GM18873 (cell line): ENCODE results near the gene CEP97.
"Not testable (repeated sequence)": the region's sequence is repeated elsewhere in the genome, so short reads cannot be mapped to it uniquely, and the experiment has no call there.

Experiments used
- ATAC-seq: cut with Tn5 transposase; IDR thresholded peaks from one replicate; pipeline ENCODE4 v1.9.1; 2021; ENCODE audit warnings: mild to moderate bottlenecking, moderate library complexity, moderate number of reproducible peaks; ENCODE audit not compliant: unreplicated experiment, low FRiP score

The CEP97 gene

GRCh38 chr3:101702726-101703125 is 21.7 kb upstream of the CEP97 start:
- ATAC-seq, result no peak

GRCh38 chr3:101703169-101703568 is 21.2 kb upstream of the CEP97 start:
- ATAC-seq, result no peak

DNA sequence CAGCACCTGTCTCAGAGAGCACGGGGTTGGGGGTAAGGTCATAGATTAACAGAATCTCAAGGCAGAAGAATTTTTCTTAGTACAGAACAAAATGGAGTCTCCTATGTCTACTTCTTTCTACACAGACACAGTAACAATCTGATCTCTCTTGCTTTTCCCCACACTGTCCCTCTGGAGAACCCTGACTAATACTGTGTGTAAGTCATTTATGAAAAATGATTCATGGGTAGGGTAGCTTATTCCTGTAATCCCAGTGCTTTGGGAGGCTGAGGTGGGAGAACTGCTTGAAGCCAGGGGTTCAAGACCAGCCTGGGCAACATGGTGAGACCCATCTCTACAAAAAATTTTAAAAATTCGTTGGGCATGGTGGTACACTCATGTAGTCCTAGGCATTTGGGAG is 19.8 kb upstream of the CEP97 start:
- ATAC-seq, result not testable (repeated sequence)

- no peak for ATAC-seq
These were observed 15.3 kb upstream of the CEP97 start for GRCh38 chr3:101709126-101709525.

DNA sequence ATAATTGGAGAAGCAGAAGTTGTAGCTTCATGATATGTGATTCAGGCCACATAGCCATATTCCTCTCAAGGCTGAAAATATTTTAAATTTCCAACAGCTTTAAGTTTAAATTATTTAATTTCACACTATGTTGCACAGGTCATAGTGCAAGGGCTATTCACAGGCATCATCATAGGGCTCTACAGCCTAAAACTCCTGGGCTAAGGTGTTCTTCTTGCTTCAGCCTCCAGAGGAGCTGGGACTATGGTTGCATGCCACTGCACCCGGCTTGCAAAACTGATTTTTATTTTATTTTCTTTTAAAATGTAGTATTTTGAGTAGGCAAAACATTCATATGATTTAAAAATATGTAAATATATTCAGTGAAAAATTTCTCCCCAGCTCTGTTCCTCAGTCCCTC is 6.0 kb upstream of the CEP97 start:
- no peak for ATAC-seq

GRCh38 chr3:101719604-101720185 is 4.7 kb upstream of the CEP97 start:
- no peak for ATAC-seq

DNA sequence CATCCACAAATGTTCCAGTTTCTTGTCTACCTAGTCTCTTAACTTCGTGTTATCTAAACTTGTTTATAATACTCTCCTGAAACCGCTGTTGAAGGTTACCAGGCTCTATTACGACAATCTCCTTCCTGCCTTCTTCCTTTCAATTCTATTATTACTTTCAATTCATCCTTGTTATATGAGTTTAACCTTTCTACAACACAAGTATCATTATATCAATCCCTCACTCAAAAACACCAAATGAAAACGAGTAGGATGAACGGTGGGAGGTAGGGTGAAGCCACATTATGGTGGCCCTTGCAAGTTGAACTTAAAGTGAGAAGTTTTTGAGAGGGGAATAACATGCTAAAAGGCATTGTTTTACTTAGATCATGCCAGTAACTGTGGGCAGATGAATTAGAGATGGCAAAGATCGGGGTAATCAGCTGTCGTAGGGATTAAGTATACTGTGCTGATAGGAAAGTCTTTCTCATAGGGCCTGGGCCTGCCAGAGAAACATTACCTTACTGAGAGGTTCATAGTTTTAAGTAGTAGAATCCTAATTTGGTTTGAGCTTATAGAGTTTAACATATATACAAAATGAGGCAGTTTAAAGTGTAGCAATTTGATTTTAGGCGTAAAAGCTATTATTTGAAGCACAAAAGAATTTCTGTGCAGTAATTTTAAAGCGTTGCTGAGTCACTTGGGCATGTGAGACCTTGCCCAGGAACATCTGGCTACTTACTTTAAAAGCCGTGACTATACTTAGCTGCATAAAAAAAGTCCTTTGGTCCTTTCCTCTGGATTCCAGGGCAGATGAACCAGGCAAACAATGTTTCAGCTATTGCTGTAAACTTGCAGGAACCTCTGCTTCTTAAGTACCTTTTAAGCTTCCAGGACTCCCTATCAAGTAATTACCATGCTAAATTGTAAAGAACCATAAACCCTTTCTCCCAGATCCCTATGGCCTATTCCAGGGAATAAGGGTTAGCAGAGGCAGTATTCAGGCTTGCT is 3.3 kb upstream of the CEP97 start:
- no peak for ATAC-seq

GRCh38 chr3:101722394-101723173 is 1.8 kb upstream of the CEP97 start:
- ATAC-seq, result peak; percentile 66

DNA sequence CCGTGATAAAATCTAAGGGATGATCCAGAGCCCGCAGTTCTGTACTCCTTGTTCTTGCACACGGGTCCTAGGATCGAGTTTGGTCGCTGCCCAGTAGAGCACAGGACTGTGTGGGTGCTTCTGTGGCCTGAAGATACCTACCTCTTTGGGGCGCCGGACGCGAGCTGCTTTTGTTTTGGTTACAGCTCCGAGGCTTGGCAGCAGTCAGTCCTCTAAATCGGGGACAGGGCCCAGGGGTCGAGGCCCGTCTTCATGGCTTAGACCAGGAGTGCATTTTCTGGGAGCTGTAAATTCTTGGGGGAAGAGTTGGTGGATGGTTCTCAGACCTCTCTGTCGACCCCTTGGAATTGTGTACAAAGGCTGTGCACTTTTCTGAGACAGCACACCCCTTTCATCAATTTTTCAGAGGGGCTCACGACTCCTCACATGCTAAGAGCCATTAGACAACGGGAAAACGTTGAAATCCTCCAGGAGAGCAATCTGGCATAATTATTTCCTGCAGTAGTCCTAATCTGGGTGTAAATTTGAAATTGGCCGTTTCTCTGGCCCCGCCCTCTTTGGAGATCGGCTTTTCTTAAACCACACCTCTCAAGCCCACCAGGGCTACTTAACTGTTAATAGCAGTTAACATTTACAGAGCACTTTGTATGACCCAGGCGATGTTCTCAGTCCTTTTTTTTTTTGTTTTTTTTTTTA is 928 bp downstream of the CEP97 start:
- peak; percentile 1 for ATAC-seq

DNA sequence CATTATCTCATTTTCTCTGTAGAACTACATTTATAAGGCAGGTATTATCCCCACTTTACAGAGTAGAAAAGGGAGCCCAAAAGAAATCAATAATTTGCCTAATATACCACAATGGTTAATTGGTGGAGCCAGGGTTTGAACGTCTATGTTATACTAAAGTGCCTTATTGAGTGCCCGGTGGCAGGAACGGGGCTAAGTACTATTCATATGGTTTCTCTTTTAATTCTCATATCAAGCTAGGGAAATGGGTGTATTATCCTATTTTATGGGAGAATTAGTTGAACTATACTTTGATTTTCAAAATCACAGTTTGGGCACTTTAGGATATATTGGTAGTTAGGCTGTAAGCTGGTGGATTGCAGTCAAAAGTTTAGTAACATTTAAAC is 1.5 kb downstream of the CEP97 start:
- ATAC-seq, result no peak

- ATAC-seq, result no peak
These were observed 5.2 kb downstream of the CEP97 start for GRCh38 chr3:101729586-101729985.

DNA sequence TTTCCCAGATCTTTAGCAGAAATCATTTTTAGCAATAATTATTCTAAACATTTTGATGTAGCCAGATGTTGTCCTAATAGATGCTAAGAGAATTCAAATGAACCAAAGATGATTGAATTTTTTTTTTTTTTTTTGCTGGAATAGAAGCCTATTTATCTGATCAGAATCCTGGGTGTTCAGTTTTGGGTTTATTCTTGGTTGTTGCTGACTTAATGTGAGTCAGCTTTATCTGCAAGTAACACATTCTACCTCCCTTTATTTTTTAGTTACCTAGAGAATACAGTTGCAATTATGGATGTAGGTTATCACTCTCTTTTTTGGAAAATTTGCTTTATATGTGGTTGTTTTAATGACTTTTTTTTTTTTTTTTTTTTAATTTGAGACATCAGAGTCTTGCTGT is 6.4 kb downstream of the CEP97 start:
- ATAC-seq, result no peak

GRCh38 chr3:101732240-101732641 is 7.8 kb downstream of the CEP97 start:
- ATAC-seq, result no peak

DNA sequence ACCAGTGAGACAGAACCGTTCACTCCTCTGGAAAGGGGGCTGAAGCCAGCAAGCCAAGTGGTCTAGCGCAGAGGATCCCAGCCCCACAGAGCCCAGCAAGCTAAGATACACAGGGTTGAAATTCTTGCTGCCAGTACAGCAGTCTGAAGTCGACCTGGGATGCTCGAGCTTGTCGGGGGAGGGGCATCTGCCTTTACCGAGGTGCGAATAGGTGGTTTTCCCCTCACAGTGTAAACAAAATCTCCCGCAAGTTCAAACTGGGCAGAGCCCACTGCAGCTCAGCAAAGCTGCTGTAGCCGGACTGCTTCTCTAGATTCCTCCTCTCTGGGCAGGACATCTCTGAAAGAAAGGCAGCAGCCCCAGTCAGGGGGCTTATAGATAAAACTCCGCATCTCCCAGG is 11.4 kb downstream of the CEP97 start:
- no peak for ATAC-seq

DNA sequence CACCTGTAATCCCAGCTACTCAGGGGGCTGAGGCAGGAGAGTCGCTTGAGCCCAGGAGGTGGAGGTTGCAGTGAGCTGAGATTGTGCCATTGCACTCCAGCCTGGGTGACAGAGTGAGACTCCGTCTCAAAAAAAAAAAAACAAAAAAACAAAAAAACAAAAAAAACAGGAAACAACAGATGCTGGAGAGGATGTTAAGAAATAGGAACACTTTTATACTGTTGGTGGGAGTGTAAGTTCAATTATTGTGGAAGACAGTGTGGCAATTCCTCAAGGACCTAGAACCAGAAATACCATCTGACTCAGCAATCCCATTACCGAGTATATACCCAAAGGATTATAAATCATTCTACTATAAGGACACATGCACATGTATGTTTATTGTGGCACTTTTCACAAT is 17.5 kb downstream of the CEP97 start:
- not testable (repeated sequence) for ATAC-seq

DNA sequence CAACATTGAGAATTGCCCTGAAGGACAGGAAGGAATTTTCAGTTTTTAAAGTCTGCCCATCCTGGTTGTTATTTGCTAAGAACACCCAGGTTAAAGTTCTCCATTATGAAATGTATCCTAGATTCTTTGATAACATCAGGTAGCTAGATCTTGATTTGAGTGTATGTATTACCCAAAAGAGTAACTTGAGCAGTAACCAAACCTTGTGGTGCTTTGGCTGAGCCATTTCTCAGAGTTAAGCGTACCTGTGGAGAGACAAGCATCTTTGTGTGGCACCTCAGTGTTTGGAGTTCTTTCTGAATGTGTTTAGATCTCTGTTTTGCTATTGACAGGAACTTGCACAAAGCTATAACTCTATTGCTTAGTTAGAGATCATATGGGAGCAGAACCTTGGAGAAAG is 20.4 kb downstream of the CEP97 start:
- ATAC-seq, result no peak

- not testable (repeated sequence) for ATAC-seq
These were observed 21.5 kb downstream of the CEP97 start for GRCh38 chr3:101745934-101746333.

DNA sequence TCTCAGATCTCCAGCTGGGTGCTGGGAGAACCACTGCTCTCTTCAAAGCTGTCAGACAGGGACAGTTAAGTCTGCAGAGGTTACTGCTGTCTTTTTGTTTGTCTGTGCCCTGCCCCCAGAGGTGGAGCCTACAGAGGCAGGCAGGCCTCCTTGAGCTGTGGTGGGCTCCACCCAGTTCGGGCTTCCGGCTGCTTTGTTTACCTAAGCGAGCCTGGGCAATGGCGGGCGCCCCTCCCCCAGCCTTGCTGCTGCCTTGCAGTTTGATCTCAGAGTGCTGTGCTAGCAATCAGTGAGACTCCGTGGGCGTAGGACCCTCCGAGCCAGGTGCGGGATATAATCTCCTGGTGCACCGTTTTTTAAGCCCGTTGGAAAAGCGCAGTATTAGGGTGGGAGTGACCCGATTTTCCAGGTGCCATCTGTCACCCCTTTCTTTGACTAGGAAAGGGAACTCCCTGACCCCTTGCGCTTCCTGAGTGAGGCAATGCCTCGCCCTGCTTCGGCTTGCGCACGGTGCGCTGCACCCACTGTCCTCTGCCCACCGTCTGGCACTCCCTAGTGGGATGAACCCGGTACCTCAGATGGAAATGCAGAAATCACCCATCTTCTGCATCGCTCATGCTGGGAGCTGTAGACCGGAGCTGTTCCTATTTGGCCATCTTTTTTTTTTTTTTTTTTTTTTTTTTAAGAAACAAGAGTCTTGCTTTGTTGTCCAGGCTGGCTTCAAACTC is 29.1 kb downstream of the CEP97 start:
- not testable (repeated sequence) for ATAC-seq

GRCh38 chr3:101758224-101758623 is 33.8 kb downstream of the CEP97 start:
- ATAC-seq, result no peak
